ENCODE measurements around the gene PRSS37. TPM values are rescaled to one million over a fixed set of nuclear protein-coding genes. Genes with fewer than 3 reads are reported as not detected.

Gene PRSS37
- total RNA-seq, 4 donors from 2014 or later = not detected

GRCh38 chr7:141789917-141790316, 51.4 kb downstream of the PRSS37 start, which contains the start of gene TAS2R5:
TAS2R5 (plus strand) TSS chr7:141790217; CDS start chr7:141790362, 145 bp downstream.
- no peak for TF ChIP-seq CTCF (IDR thresholded peaks at IDR 0.05; ENCODE audit: low read depth)

GRCh38 chr7:141788296-141788695, 53.0 kb downstream of the PRSS37 start:
- no peak for TF ChIP-seq CTCF (IDR thresholded peaks at IDR 0.05; ENCODE audit: low read depth)

Other genes starting within 250 kb of the PRSS37 start
- gene DENND11, start 139.3 kb downstream of the PRSS37 start, total RNA-seq = 10 to 100 TPM; 17.0 to 24.1 (median 19.1) TPM
- not detected for gene WEE2, start 133.1 kb downstream of the PRSS37 start, total RNA-seq
- gene SSBP1, start 103.1 kb downstream of the PRSS37 start, total RNA-seq = 100 to 1,000 TPM in 1 of 4 donors, 10 to 100 TPM in 3; 71.8 to 123 (median 85.1) TPM
- 1 to 10 TPM; 1.1 to 5.7 (median 2.1) TPM for gene TAS2R3, start 77.4 kb downstream of the PRSS37 start, total RNA-seq
- gene TAS2R4, start 64.8 kb downstream of the PRSS37 start, total RNA-seq = 1 to 10 TPM in 3 of 4 donors, under 1 TPM in 1; 0.51 to 3.8 (median 2.1) TPM
- 1 to 10 TPM; 2.0 to 4.1 (median 3.4) TPM for gene TAS2R5, start 51.3 kb downstream of the PRSS37 start, total RNA-seq
- gene OR9A4, start 74.9 kb upstream of the PRSS37 start, total RNA-seq = not detected
- under 1 TPM in 1 of 4 donors, not detected in 3; 0.34 TPM for gene CLEC5A, start 105.5 kb upstream of the PRSS37 start, total RNA-seq
- not detected for gene TAS2R38, start 132.3 kb upstream of the PRSS37 start, total RNA-seq
- 1 to 10 TPM in 1 of 4 donors, under 1 TPM in 3; 0.17 to 5.2 (median 0.49) TPM for gene MGAM, start 154.4 kb upstream of the PRSS37 start, total RNA-seq